Astrocyte of the spinal cord (primary cell): ENCODE measurements around the gene MTOR.

Experiments used
- DNase-seq: peaks from one replicate; pipeline ENCODE4 v3.0.0; 2011; ENCODE audit warnings: low read depth, low spot score
- H3K4me3 ChIP-seq: 2 replicates; pipeline ENCODE4 v1.5.1; 2011; ENCODE audit warnings: low read depth, mild to moderate bottlenecking, low read length, moderate library complexity
- in situ Hi-C: cut with HindIII; loops from 2 replicates; pipeline ENCODE4 v1.10.0; 2017; ENCODE audit warnings: low sequenced_read_pairs
- TF ChIP-seq, protein P1 (sequence below): IDR thresholded peaks from 2 replicates; pipeline ENCODE4 v1.5.1; 2012; ENCODE audit warnings: low read depth, mild to moderate bottlenecking, low read length, inconsistent platforms

The MTOR gene

GRCh38 chr1:11266268-11267074 is 4.1 kb upstream of the MTOR start:
- no peak for DNase-seq
- in situ Hi-C loops = no loop called here
- H3K4me3 ChIP-seq = no peak overlapping the region

GRCh38 chr1:11256299-11256698 is 6.1 kb downstream of the MTOR start:
- no peak overlapping the region for H3K4me3 ChIP-seq
- in situ Hi-C loops = no loop called here
- TF ChIP-seq, protein P1, sequence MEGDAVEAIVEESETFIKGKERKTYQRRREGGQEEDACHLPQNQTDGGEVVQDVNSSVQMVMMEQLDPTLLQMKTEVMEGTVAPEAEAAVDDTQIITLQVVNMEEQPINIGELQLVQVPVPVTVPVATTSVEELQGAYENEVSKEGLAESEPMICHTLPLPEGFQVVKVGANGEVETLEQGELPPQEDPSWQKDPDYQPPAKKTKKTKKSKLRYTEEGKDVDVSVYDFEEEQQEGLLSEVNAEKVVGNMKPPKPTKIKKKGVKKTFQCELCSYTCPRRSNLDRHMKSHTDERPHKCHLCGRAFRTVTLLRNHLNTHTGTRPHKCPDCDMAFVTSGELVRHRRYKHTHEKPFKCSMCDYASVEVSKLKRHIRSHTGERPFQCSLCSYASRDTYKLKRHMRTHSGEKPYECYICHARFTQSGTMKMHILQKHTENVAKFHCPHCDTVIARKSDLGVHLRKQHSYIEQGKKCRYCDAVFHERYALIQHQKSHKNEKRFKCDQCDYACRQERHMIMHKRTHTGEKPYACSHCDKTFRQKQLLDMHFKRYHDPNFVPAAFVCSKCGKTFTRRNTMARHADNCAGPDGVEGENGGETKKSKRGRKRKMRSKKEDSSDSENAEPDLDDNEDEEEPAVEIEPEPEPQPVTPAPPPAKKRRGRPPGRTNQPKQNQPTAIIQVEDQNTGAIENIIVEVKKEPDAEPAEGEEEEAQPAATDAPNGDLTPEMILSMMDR = no peak
- DNase-seq = no peak

More at GRCh38 chr1:11266268-11267074, 4.1 kb upstream of the MTOR start:
- TF ChIP-seq, protein P1 = no peak

DNA sequence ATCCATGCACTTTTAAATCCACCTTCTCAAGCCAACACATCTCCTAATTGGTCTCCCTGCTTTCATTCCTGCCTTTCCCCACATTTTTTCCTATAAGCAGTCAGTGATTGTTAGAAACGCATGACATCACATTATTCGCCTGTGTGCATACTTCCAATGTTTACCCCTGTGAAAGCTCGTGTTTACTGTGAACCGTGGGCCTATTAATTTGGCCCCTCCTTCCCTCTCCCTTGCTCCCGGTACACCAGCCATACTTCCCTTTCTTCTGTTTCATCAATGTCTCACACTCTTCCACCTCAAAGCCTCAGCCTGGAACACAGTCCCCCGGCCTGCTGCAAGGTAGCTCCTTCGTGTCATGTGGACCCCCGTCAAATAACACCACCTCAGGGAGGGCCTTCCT is 9.1 kb downstream of the MTOR start:
- in situ Hi-C loops = no loop called here
- no peak overlapping the region for H3K4me3 ChIP-seq
- no peak for DNase-seq
- TF ChIP-seq, protein P1 = no peak

DNA sequence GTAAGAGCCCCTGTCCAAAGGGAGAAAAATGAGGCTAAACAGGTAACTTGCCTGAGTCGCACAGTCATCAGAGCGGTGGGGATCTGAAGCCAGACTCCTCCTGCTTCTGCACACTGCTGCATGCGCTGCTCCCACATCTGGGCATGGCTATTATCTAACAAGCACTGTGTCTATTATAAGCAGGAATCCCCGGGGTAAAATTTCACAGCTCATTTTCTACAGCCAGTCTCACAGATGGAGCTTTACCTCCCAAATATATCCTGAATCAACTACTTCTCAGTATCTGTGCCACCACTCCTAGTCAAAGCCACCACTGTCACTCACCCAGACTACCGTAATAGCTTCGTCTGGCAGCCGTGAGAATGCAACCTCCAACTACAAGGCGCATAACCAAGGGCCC is 9.8 kb downstream of the MTOR start:
- TF ChIP-seq, protein P1 = no peak
- no peak overlapping the region for H3K4me3 ChIP-seq
- DNase-seq = no peak
- in situ Hi-C loops = no loop called here

DNA sequence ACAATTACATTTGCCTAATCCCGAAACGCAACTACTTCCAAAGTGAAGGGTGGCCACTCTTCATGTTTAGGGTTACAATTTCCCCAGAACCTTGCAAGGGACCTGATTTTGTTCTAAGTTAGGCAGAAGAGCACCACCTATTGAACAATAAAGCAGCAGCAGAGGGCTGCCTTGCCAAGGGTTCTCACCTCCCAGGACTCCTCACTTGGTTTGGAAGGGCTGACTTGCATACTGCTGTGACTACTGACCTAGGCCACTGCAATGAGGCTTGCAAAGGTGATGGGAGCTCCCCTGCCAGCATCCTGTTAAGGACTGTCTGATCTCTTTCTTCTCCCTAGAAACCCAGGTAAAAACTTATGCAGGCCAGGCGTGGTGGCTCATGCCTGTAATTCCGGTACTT is 14.2 kb downstream of the MTOR start:
- DNase-seq = no peak
- in situ Hi-C loops = no loop called here
- TF ChIP-seq, protein P1 = no peak
- no peak overlapping the region for H3K4me3 ChIP-seq

- no peak for DNase-seq
- no peak overlapping the region for H3K4me3 ChIP-seq
- TF ChIP-seq, protein P1 = no peak
- in situ Hi-C loops = no loop called here
Measured at GRCh38 chr1:11245904-11246719, 16.2 kb downstream of the MTOR start.
